SK-N-SH (cell line): ENCODE results near the gene AGGF1. TPM values are rescaled to one million over a fixed set of nuclear protein-coding genes. Genes with fewer than 3 reads are reported as not detected.

ENCODE experiments used
- CTCF ChIA-PET: fragments of 300-600, 350-600 bp; formaldehyde crosslinking; extraction: SDS; loops from one replicate; lab custom pipeline; 2021; lab: Yijun Ruan, JAX
- POLR2A ChIA-PET: fragments of 350-600 bp; sonication (Branson Sonifier 250); formaldehyde crosslinking; extraction: SDS; loops from one replicate; lab custom pipeline; 2020; ENCODE audit warnings: antibody characterized with exemption, inconsistent platforms; lab: Yijun Ruan, JAX
- DNase-seq: peaks from one replicate; pipeline ENCODE4 v3.0.0; 2012
- H2AFZ ChIP-seq: fragments of 200-600 bp; sonication (generic); 2 replicates; pipeline ENCODE4 v1.8.1; 2016; ENCODE audit warnings: antibody characterized with exemption, mild to moderate bottlenecking, low read depth
- H3F3A ChIP-seq: fragments of 200-600 bp; sonication (generic); replicated peaks from 2 replicates; pipeline ENCODE3; 2016; ENCODE audit warnings: antibody characterized with exemption, mild to moderate bottlenecking; ENCODE audit not compliant: insufficient read depth
- H3K27ac ChIP-seq, 2 experiments: fragments of 200-500 bp in 1 of 2; fragments of 200-600 bp in 1 of 2; sonication (Bioruptor generic) in 1 of 2; sonication (generic), shearing (Covaris generic) in 1 of 2; 2 replicates each; pipeline versions ENCODE4 v1.5.1 to v1.6.1; 2014 to 2016; ENCODE audit warnings: low read depth in 2 of 2, inconsistent platforms in 1 of 2, low read length in 1 of 2, mild to moderate bottlenecking in 1 of 2, mixed read lengths in 1 of 2
- H3K27me3 ChIP-seq: fragments of 200-600 bp; sonication (generic), shearing (Covaris generic); 2 replicates; pipeline ENCODE4 v1.6.1; 2016; ENCODE audit warnings: mixed run types; ENCODE audit not compliant: insufficient read depth
- H3K36me3 ChIP-seq, 2 experiments: fragments of 200-500 bp in 1 of 2; fragments of 200-600 bp in 1 of 2; sonication (Bioruptor generic) in 1 of 2; sonication (generic) in 1 of 2; replicated peaks in 1 of 2; 2 replicates each; pipeline versions ENCODE3 to v1.5.1; 2014 to 2016; ENCODE audit warnings: low read length in 1 of 2, mild to moderate bottlenecking in 1 of 2; ENCODE audit not compliant: insufficient read depth in 2 of 2, control insufficient read depth in 1 of 2
- H3K4me1 ChIP-seq, 2 experiments: fragments of 200-500 bp in 1 of 2; fragments of 200-600 bp in 1 of 2; sonication (Bioruptor generic) in 1 of 2; sonication (generic), shearing (Covaris generic) in 1 of 2; 2 replicates each; pipeline versions ENCODE4 v1.5.1 to v1.6.1; 2014 to 2016; ENCODE audit warnings: low read depth in 1 of 2, low read length in 1 of 2, mixed run types in 1 of 2; ENCODE audit not compliant: insufficient read depth in 2 of 2, control insufficient read depth in 1 of 2
- H3K4me2 ChIP-seq: fragments of 200-600 bp; sonication (generic), shearing (Covaris generic); 2 replicates; pipeline ENCODE4 v1.6.1; 2017; ENCODE audit warnings: mixed run types
- H3K4me3 ChIP-seq, 2 experiments: fragments of 200-500 bp in 1 of 2; fragments of 200-600 bp in 1 of 2; sonication (Bioruptor generic) in 1 of 2; sonication (generic), shearing (Covaris generic) in 1 of 2; 2 replicates each; pipeline versions ENCODE4 v1.5.1 to v1.8.1; 2014 to 2016; ENCODE audit warnings: low read depth in 2 of 2, inconsistent platforms in 1 of 2, low read length in 1 of 2, mild to moderate bottlenecking in 1 of 2, mixed read lengths in 1 of 2, moderate library complexity in 1 of 2
- H3K79me2 ChIP-seq: fragments of 200-600 bp; sonication (generic); 2 replicates; pipeline ENCODE4 v1.8.1; 2017; ENCODE audit warnings: mild to moderate bottlenecking; ENCODE audit not compliant: insufficient read depth
- H3K9ac ChIP-seq: fragments of 200-600 bp; sonication (generic); 2 replicates; pipeline ENCODE4 v1.6.1; 2017; ENCODE audit warnings: mixed run types
- H3K9me2 ChIP-seq: fragments of 200-600 bp; sonication (generic); 2 replicates; pipeline ENCODE4 v1.6.1; 2017; ENCODE audit warnings: mixed run types
- H3K9me3 ChIP-seq: fragments of 200-600 bp; sonication (generic); 2 replicates; pipeline ENCODE4 v1.6.1; 2017; ENCODE audit warnings: mixed run types, mild to moderate bottlenecking, moderate library complexity
- H4K20me1 ChIP-seq: fragments of 200-600 bp; sonication (generic); 2 replicates; pipeline ENCODE4 v1.6.1; 2017; ENCODE audit warnings: mild to moderate bottlenecking, mixed run types; ENCODE audit not compliant: insufficient read depth
- CHD2 ChIP-seq: fragments of 150-350 bp; IDR thresholded peaks from 2 replicates; pipeline ENCODE4 v1.6.1; 2018; ENCODE audit warnings: low read length; ENCODE audit not compliant: partially characterized antibody
- ELF1 ChIP-seq: IDR thresholded peaks from 2 replicates; pipeline ENCODE4 v1.4.0; 2012
- EP300 ChIP-seq, 2 experiments: IDR thresholded peaks; 2 replicates each; pipeline versions ENCODE4 v1.4.0 to v1.6.1; 2012; ENCODE audit warnings: borderline replicate concordance in 1 of 2, low read depth in 1 of 2, low read length in 1 of 2
- FOSL2 ChIP-seq: IDR thresholded peaks from 2 replicates; pipeline ENCODE4 v1.4.0; 2012; ENCODE audit warnings: low read depth, mild to moderate bottlenecking, moderate library complexity, borderline replicate concordance
- FOXJ3 ChIP-seq: sonication (generic); formaldehyde crosslinking; IDR thresholded peaks from 2 replicates; pipeline ENCODE4 v1.5.1; 2020; ENCODE audit warnings: mild to moderate bottlenecking, missing genetic modification reagents
- FOXM1 ChIP-seq: IDR thresholded peaks from 2 replicates; pipeline ENCODE4 v1.4.0; 2012; ENCODE audit warnings: low read depth, mild to moderate bottlenecking
- JUND ChIP-seq: IDR thresholded peaks from 2 replicates; pipeline ENCODE4 v1.4.0; 2012
- NFIC ChIP-seq: IDR thresholded peaks from 2 replicates; pipeline ENCODE4 v1.4.0; 2012; ENCODE audit warnings: borderline replicate concordance
- NRF1 ChIP-seq: IDR thresholded peaks from 2 replicates; pipeline ENCODE4 v1.6.1; 2012; ENCODE audit warnings: low read depth, mild to moderate bottlenecking, low read length
- POLR2AphosphoS5 ChIP-seq: IDR thresholded peaks from 2 replicates; pipeline ENCODE4 v1.6.1; 2012; ENCODE audit warnings: low read depth, low read length
- RAD21 ChIP-seq: IDR thresholded peaks from 2 replicates; pipeline ENCODE4 v1.6.1; 2012; ENCODE audit warnings: mild to moderate bottlenecking, low read length
- SIN3A ChIP-seq: IDR thresholded peaks from 2 replicates; pipeline ENCODE4 v1.6.1; 2012; ENCODE audit warnings: low read depth, mild to moderate bottlenecking, low read length, moderate library complexity, borderline replicate concordance
- SMC3 ChIP-seq: IDR thresholded peaks from 2 replicates; pipeline ENCODE4 v1.6.1; 2012; ENCODE audit warnings: low read depth, low read length, improper control_type of control experiment
- TAF1 ChIP-seq: IDR thresholded peaks from 2 replicates; pipeline ENCODE4 v1.6.1; 2012; ENCODE audit warnings: low read depth, mild to moderate bottlenecking, low read length, moderate library complexity, borderline replicate concordance
- TCF12 ChIP-seq: IDR thresholded peaks from 2 replicates; pipeline ENCODE4 v1.4.0; 2012
- TEAD4 ChIP-seq: IDR thresholded peaks from 2 replicates; pipeline ENCODE4 v1.4.0; 2012; ENCODE audit warnings: mild to moderate bottlenecking, borderline replicate concordance; ENCODE audit not compliant: insufficient read depth
- WGBS: methylation state at CpG from one replicate; pipeline ENCODE4 v1.1.6; 2017; ENCODE audit warnings: low lambda C conversion rate; 5-methylcytosine and 5-hydroxymethylcytosine counted together
- polyA plus RNA-seq, 3 experiments: library from polyadenylated mRNA; depleted of rRNA; stranded (reverse); fragments of >200 nt; gene quantifications; 2 replicates each; pipeline ENCODE4 v1.2.3, GENCODE V29; 2012
- TF ChIP-seq, protein P1 (sequence below): fragments of 150-350 bp; IDR thresholded peaks from 2 replicates; pipeline ENCODE4 v1.6.1; 2017; ENCODE audit warnings: antibody characterized with exemption, low read length, low read depth, borderline replicate concordance
- TF ChIP-seq, protein P2 (sequence below): fragments of 200-600 bp; sonication (generic); IDR thresholded peaks from 2 replicates; pipeline ENCODE4 v1.6.1; 2017; ENCODE audit warnings: antibody characterized with exemption, mild to moderate bottlenecking, moderate library complexity
- TF ChIP-seq, protein P3 (sequence below): IDR thresholded peaks from 2 replicates; pipeline ENCODE4 v1.4.0; 2012; ENCODE audit warnings: low read depth

AGGF1 gene
- polyA plus RNA-seq, 1 of the 3 experiments (the other 2 are of a cell fraction) = 9.8 TPM

DNA sequence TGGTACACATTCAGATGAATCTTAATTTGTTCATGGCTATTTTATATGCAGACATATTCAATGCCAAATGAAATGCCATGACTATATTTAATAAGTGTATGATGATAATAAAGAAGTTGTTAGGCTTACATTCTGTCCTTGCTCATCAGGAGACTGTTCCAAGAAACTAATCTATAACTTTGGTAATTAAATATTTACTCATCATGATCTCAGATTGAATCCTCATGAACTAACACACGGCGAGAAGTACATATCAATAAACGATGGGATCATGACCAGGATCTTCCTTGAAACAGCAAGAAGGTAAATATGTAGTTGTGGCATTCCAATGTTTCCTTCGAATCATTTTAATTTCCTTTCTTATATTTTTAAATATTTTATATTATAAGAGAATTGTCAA is 12.5 kb upstream of the AGGF1 start:
- no peak for DNase-seq
- Histone ChIP-seq H3K9me3 (no peaks in the 10 kb centered on the region), H3K36me3 (no peaks in the 10 kb centered on the region), H3K9ac (no peak overlapping the region), H3K4me2 (no peak overlapping the region), H2AFZ (no peak overlapping the region), H3K9me2 (no peaks in the 10 kb centered on the region), H3K4me3 (no peak overlapping the region), H4K20me1 (no peaks in the 10 kb centered on the region), H3K4me1 (no peaks in the 10 kb centered on the region), H3K79me2 (no peaks in the 10 kb centered on the region), H3F3A (no peaks in the 10 kb centered on the region), H3K27ac (no peak overlapping the region), H3K27me3 (peaks cover 8% of the 10 kb centered on the region; the same call in 1 of the 2 replicates)
- ChIA-PET CTCF (interaction anchor here (1.4 to 3.2 kb wide), 3 partner anchors 12 to 149 kb away, joined by 4 to 62 read pairs (median 4); partner anchors contain the start of gene AGGF1), POLR2A (no interaction called here)
- WGBS = 37% methylated on average over 4 of the region's 4 CpGs
- TF ChIP-seq NFIC (no peak), TCF12 (no peak), EP300 (IDR thresholded peaks at IDR 0.05; ENCODE audit: borderline replicate concordance in 1 of 2, low read depth in 1 of 2, low read length in 1 of 2) (no peak), ELF1 (no peak), SIN3A (no peak), FOXM1 (no peak), NRF1 (no peak), FOXJ3 (CRISPR knock-in tag) (no peak), CHD2 (no peak)
- TF ChIP-seq, protein P1, sequence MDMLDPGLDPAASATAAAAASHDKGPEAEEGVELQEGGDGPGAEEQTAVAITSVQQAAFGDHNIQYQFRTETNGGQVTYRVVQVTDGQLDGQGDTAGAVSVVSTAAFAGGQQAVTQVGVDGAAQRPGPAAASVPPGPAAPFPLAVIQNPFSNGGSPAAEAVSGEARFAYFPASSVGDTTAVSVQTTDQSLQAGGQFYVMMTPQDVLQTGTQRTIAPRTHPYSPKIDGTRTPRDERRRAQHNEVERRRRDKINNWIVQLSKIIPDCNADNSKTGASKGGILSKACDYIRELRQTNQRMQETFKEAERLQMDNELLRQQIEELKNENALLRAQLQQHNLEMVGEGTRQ = no peak
- TF ChIP-seq, protein P2, sequence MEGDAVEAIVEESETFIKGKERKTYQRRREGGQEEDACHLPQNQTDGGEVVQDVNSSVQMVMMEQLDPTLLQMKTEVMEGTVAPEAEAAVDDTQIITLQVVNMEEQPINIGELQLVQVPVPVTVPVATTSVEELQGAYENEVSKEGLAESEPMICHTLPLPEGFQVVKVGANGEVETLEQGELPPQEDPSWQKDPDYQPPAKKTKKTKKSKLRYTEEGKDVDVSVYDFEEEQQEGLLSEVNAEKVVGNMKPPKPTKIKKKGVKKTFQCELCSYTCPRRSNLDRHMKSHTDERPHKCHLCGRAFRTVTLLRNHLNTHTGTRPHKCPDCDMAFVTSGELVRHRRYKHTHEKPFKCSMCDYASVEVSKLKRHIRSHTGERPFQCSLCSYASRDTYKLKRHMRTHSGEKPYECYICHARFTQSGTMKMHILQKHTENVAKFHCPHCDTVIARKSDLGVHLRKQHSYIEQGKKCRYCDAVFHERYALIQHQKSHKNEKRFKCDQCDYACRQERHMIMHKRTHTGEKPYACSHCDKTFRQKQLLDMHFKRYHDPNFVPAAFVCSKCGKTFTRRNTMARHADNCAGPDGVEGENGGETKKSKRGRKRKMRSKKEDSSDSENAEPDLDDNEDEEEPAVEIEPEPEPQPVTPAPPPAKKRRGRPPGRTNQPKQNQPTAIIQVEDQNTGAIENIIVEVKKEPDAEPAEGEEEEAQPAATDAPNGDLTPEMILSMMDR = no peak
- TF ChIP-seq, protein P3, sequence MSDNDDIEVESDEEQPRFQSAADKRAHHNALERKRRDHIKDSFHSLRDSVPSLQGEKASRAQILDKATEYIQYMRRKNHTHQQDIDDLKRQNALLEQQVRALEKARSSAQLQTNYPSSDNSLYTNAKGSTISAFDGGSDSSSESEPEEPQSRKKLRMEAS = no peak

DNA sequence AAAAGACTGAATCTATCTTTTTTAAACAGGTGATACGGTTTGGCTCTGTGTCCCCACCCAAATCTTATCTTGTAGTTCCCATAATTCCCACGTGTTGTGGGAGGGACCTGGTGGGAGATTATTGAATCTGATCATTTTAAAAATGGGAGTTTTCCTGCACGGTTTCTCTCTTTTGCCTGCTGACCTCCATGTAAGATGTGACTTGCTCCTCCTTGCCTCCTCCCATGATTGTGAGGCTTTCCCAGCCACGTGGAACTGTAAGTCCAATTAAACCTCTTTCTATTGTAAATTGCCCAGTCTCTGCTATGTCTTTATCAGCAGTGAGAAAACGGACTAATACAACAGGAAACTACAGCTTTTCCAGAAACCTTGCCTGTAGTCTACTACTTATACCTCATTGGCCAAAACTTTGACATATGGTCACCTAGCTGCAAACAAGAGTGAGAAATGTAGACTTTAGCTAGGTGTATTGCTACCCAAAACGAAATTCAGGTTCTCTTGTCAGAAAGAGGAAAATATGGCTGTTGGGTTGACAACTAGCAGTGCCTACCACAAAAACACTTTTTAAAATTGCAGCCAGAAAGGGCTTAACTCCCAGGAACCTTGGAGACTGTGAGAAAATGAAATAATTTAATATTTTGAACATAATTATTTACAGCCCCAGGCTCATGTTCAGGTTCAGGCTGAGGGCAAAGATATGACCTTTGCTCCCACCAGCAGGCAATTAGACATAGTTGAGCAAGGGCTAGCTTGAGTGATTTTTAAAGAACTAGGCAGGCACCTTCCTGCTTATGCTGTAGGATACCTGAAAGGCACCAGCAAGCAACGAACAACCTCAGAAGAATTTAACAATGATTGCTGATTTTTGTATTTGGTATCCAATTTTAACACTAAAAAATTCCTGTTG is 7.4 kb upstream of the AGGF1 start:
- H3K27me3 ChIP-seq = peaks cover 16% of the 10 kb centered on the region; the same call in 1 of the 2 replicates
- ChIA-PET CTCF (no interaction called here), POLR2A (no interaction called here)
- no peak overlapping the region for H3K27ac ChIP-seq
- no peaks in the 10 kb centered on the region for H3K36me3 ChIP-seq
- no peak overlapping the region for H3K9ac ChIP-seq
- no peaks in the 10 kb centered on the region for H3K79me2 ChIP-seq
- H3K9me2 ChIP-seq = no peaks in the 10 kb centered on the region
- H3K9me3 ChIP-seq = no peaks in the 10 kb centered on the region
- no peak overlapping the region for H3K4me3 ChIP-seq
- DNase-seq = no peak
- H3K4me1 ChIP-seq = no peaks in the 10 kb centered on the region
- WGBS = 19% methylated on average over 7 of the region's 7 CpGs
- H3K4me2 ChIP-seq = no peak overlapping the region
- no peaks in the 10 kb centered on the region for H4K20me1 ChIP-seq
- no peak overlapping the region for H2AFZ ChIP-seq
- no peaks in the 10 kb centered on the region for H3F3A ChIP-seq
- TF ChIP-seq JUND = no peak
- TF ChIP-seq EP300 (IDR thresholded peaks at IDR 0.05; ENCODE audit: borderline replicate concordance in 1 of 2, low read depth in 1 of 2, low read length in 1 of 2) = no peak
- TF ChIP-seq TEAD4 = no peak
- no peak for TF ChIP-seq SIN3A
- TF ChIP-seq ELF1 = no peak
- no peak for TF ChIP-seq RAD21
- TF ChIP-seq, protein P1 = no peak
- TF ChIP-seq POLR2AphosphoS5 = no peak
- TF ChIP-seq, protein P2 = no peak
- no peak for TF ChIP-seq FOSL2
- TF ChIP-seq TAF1 = no peak
- no peak for TF ChIP-seq CHD2
- TF ChIP-seq SMC3 = no peak
- TF ChIP-seq FOXM1 = no peak
